Transverse colon (tissue), 4 donors: ENCODE measurements around the gene HMGXB3. TPM values are rescaled to one million over a fixed set of nuclear protein-coding genes. Genes with fewer than 3 reads are reported as not detected.

ENCODE experiments used
- DNase-seq: peaks from one replicate; pipeline ENCODE4 v3.0.0-alpha.2; 2019
- H3K27ac ChIP-seq, 4 donors: fragments of 200-600 bp; sonication (generic); 2 replicates each; pipeline ENCODE4 v1.5.1; 2016 to 2018; ENCODE audit warnings: inconsistent platforms in 4 of 4
- H3K27me3 ChIP-seq: fragments of 200-600 bp; sonication (generic); 2 replicates; pipeline ENCODE4 v1.5.1; 2017; ENCODE audit warnings: inconsistent platforms
- H3K36me3 ChIP-seq, 4 donors: fragments of 200-600 bp; sonication (generic); 2 replicates each; pipeline ENCODE4 v1.5.1; 2017 to 2019; ENCODE audit warnings: inconsistent platforms in 4 of 4
- H3K4me1 ChIP-seq, 4 donors: fragments of 200-600 bp; sonication (generic); 2 replicates each; pipeline ENCODE4 v1.5.1; 2017 to 2020; ENCODE audit warnings: inconsistent platforms in 4 of 4
- H3K4me3 ChIP-seq, 4 donors: fragments of 200-600 bp; sonication (generic); 1 replicate in 1 of 4; 2 replicates in 3 of 4; pipeline versions ENCODE4 v1.5.1 to v1.6.1; 2017 to 2019; ENCODE audit warnings: inconsistent platforms in 4 of 4
- H3K9me3 ChIP-seq, 2 donors: fragments of 200-600 bp; sonication (generic); 2 replicates each; pipeline ENCODE4 v1.5.1; 2017 to 2019; ENCODE audit warnings: inconsistent platforms in 2 of 2
- EP300 ChIP-seq: sonication (generic); formaldehyde crosslinking; IDR thresholded peaks from one replicate; pipeline ENCODE4 v1.6.1; 2017; ENCODE audit warnings: antibody characterized with exemption, low read depth
- POLR2A ChIP-seq: fragments of 450-650 bp; IDR thresholded peaks from one replicate; pipeline ENCODE4 v1.6.1; 2016; ENCODE audit warnings: antibody characterized with exemption, mild to moderate bottlenecking, moderate library complexity
- POLR2AphosphoS5 ChIP-seq, 3 donors: sonication (generic); formaldehyde crosslinking; IDR thresholded peaks; one replicate each; pipeline ENCODE4 v1.6.1; 2016; ENCODE audit warnings: antibody characterized with exemption in 3 of 3
- WGBS, 2 donors: methylation state at CpG; one replicate each; pipeline ENCODE4 v1.1.5; 2018; ENCODE audit warnings: low coverage in 1 of 2; 5-methylcytosine and 5-hydroxymethylcytosine counted together
- in situ Hi-C, 4 donors: fragments of 200-750 bp; cut with MboI; loops; one replicate each; pipeline versions ENCODE4 v1.15.0 to v1.15.1; 2017; ENCODE audit warnings: low sequenced_read_pairs in 3 of 4, low pct_ligation_motif_present in 1 of 4, low pct_unique_long_range_greater_than_20kb in 1 of 4
- intact Hi-C: fragments of 100-400 bp; cut with DNase I; formaldehyde crosslinking; loops from one replicate; pipeline ENCODE4 v1.15.1; 2023; ENCODE audit warnings: low total_unique reads
- total RNA-seq, 4 donors: library from RNA; depleted of rRNA; stranded (reverse); fragments of >200 nt; gene quantifications; one replicate each; pipeline ENCODE4 v1.1.0, GENCODE V29; 2016
- TF ChIP-seq, protein P1 (sequence below), 5 experiments: fragments of 200-600 bp in 3 of 5; fragments of 450-650 bp in 2 of 5; sonication (generic) in 3 of 5; IDR thresholded peaks; 1 replicate in 2 of 5; 2 replicates in 3 of 5; pipeline ENCODE4 v1.5.1; 2016 to 2017; ENCODE audit warnings: antibody characterized with exemption in 5 of 5, inconsistent platforms in 3 of 5, mild to moderate bottlenecking in 2 of 5, moderate library complexity in 1 of 5

The HMGXB3 gene
- total RNA-seq, 4 donors from 2014 or later: 29.9 to 93.5 (median 38.1) TPM

- no peak for TF ChIP-seq EP300
- TF ChIP-seq POLR2A: no peak
- TF ChIP-seq POLR2AphosphoS5 (IDR thresholded peaks at IDR 0.05): no peak
- TF ChIP-seq, protein P1, sequence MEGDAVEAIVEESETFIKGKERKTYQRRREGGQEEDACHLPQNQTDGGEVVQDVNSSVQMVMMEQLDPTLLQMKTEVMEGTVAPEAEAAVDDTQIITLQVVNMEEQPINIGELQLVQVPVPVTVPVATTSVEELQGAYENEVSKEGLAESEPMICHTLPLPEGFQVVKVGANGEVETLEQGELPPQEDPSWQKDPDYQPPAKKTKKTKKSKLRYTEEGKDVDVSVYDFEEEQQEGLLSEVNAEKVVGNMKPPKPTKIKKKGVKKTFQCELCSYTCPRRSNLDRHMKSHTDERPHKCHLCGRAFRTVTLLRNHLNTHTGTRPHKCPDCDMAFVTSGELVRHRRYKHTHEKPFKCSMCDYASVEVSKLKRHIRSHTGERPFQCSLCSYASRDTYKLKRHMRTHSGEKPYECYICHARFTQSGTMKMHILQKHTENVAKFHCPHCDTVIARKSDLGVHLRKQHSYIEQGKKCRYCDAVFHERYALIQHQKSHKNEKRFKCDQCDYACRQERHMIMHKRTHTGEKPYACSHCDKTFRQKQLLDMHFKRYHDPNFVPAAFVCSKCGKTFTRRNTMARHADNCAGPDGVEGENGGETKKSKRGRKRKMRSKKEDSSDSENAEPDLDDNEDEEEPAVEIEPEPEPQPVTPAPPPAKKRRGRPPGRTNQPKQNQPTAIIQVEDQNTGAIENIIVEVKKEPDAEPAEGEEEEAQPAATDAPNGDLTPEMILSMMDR (IDR thresholded peaks at IDR 0.05): no peak
- no peaks in the 10 kb centered on the region for H3K27me3 ChIP-seq
- H3K4me1 ChIP-seq: peaks cover 0 to 3% (median 0%) of the 10 kb centered on the region in 4 donors
- H3K27ac ChIP-seq: no peak overlapping the region
- no peaks in the 10 kb centered on the region for H3K9me3 ChIP-seq
- no peaks in the 10 kb centered on the region for H3K36me3 ChIP-seq
- intact Hi-C loops (loop anchor here (10.0 kb wide), 1 partner anchor 1911 kb away; no protein-coding TSS in a partner anchor), in situ Hi-C loops (no loop called here)
- WGBS, 2 donors: 78% methylated on average over 3 of the region's 3 CpGs; no CpG with 5 or more reads in 1 of the 2 donors
- no peak overlapping the region for H3K4me3 ChIP-seq
- no peak for DNase-seq
Measured at GRCh38 chr5:150073677-150074076, 73.1 kb downstream of the HMGXB3 start.

GRCh38 chr5:150075233-150075632 lies 74.7 kb downstream of the HMGXB3 start:
- Histone ChIP-seq H3K4me3 (no peak overlapping the region), H3K4me1 (no peaks in the 10 kb centered on the region), H3K27me3 (no peaks in the 10 kb centered on the region), H3K27ac (no peak overlapping the region), H3K36me3 (no peaks in the 10 kb centered on the region), H3K9me3 (no peaks in the 10 kb centered on the region)
- WGBS, 2 donors: 88 to 100% methylated on average over 1 to 4 of the region's 4 CpGs
- in situ Hi-C loops (no loop called here), intact Hi-C loops (loop anchor here (10.0 kb wide), 1 partner anchor 1910 kb away; no protein-coding TSS in a partner anchor)
- TF ChIP-seq, protein P1 (IDR thresholded peaks at IDR 0.05): no peak
- TF ChIP-seq POLR2AphosphoS5 (IDR thresholded peaks at IDR 0.05): no peak
- TF ChIP-seq EP300: no peak
- no peak for TF ChIP-seq POLR2A
- no peak for DNase-seq

- 60 to 79% methylated on average over 1 to 4 of the region's 4 CpGs for WGBS, 2 donors
- H3K4me3 ChIP-seq: no peak overlapping the region
- no peak for TF ChIP-seq POLR2A
- TF ChIP-seq, protein P1 (IDR thresholded peaks at IDR 0.05): no peak
- no peak for TF ChIP-seq POLR2AphosphoS5 (IDR thresholded peaks at IDR 0.05)
- TF ChIP-seq EP300: no peak
- H3K27me3 ChIP-seq: no peaks in the 10 kb centered on the region
- no peaks in the 10 kb centered on the region for H3K4me1 ChIP-seq
- H3K9me3 ChIP-seq: no peaks in the 10 kb centered on the region
- H3K36me3 ChIP-seq: no peaks in the 10 kb centered on the region
- in situ Hi-C loops (no loop called here), intact Hi-C loops (loop anchor here (10.0 kb wide), 1 partner anchor 1909 kb away; no protein-coding TSS in a partner anchor)
- no peak for DNase-seq
- H3K27ac ChIP-seq: no peak overlapping the region
Measured at GRCh38 chr5:150075806-150076205, 75.3 kb downstream of the HMGXB3 start.

DNA sequence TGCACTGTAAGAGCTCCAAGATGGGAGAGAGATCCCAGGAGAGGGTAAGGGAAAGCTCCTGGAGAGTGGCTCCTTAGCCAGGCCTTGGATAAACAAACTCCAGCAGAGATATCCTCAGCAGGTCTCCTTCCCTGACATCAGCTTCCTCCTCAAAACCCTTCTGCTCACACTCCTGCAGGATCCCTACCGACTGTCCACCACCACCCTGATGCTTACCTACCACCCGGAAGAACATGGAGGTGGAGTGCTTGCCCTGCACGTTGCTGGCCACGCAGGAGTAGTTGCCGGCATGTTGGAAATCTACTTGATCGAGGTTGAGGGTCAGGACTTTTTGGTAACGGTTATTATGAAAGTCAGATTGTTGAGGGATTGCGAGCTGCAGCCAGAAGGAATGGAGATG lies 76.5 kb downstream of the HMGXB3 start:
- DNase-seq: no peak
- no peak overlapping the region for H3K4me3 ChIP-seq
- WGBS, 2 donors: 86 to 95% methylated on average over 8 of the region's 8 CpGs
- H3K27ac ChIP-seq: no peak overlapping the region
- H3K4me1 ChIP-seq: no peaks in the 10 kb centered on the region
- no peaks in the 10 kb centered on the region for H3K36me3 ChIP-seq
- no peak for TF ChIP-seq POLR2A
- no peak for TF ChIP-seq EP300
- no peak for TF ChIP-seq POLR2AphosphoS5 (IDR thresholded peaks at IDR 0.05)
- TF ChIP-seq, protein P1 (IDR thresholded peaks at IDR 0.05): no peak
- no peaks in the 10 kb centered on the region for H3K27me3 ChIP-seq
- intact Hi-C loops (loop anchor here (10.0 kb wide), 1 partner anchor 1908 kb away; no protein-coding TSS in a partner anchor), in situ Hi-C loops (no loop called here)
- H3K9me3 ChIP-seq: no peaks in the 10 kb centered on the region
